Peyer's patch (tissue), 4 donors: Measurements from ENCODE around the gene SOBP. TPM values are rescaled to one million over a fixed set of nuclear protein-coding genes. Genes with fewer than 3 reads are reported as not detected.

Source experiments
- DNase-seq, 3 donors: peaks; one replicate each; pipeline ENCODE4 v3.0.0-alpha.2; 2017 to 2019
- H3K27ac ChIP-seq, 4 donors: fragments of 200-600 bp; sonication (generic); one replicate each; pipeline ENCODE4 v1.5.1; 2016 to 2019
- H3K27me3 ChIP-seq, 2 donors: fragments of 200-600 bp; sonication (generic); one replicate each; pipeline ENCODE4 v1.5.1; 2019
- H3K36me3 ChIP-seq, 3 donors: fragments of 200-600 bp; sonication (generic); one replicate each; pipeline ENCODE4 v1.5.1; 2016 to 2019
- H3K4me1 ChIP-seq, 4 donors: fragments of 200-600 bp; sonication (generic); one replicate each; pipeline ENCODE4 v1.5.1; 2016 to 2019
- H3K4me3 ChIP-seq, 4 donors: fragments of 200-600 bp; sonication (generic); 1 replicate in 3 of 4; 2 replicates in 1 of 4; pipeline ENCODE4 v1.5.1; 2016 to 2019; ENCODE audit warnings: mild to moderate bottlenecking in 1 of 4
- H3K9me3 ChIP-seq, 4 donors: fragments of 200-600 bp; sonication (generic); one replicate each; pipeline ENCODE4 v1.5.1; 2016 to 2019; ENCODE audit warnings: mild to moderate bottlenecking in 1 of 4
- CTCF ChIP-seq, 6 experiments: fragments of 450-650 bp in 4 of 6; fragments of 200-600 bp in 2 of 6; sonication (generic) in 1 of 6; IDR thresholded peaks; one replicate each; pipeline ENCODE4 v1.5.1; 2017 to 2019; ENCODE audit warnings: antibody characterized with exemption in 6 of 6, mild to moderate bottlenecking in 3 of 6, moderate library complexity in 1 of 6
- POLR2A ChIP-seq, 2 donors: fragments of 450-650 bp; IDR thresholded peaks; one replicate each; pipeline ENCODE4 v1.5.1; 2017; ENCODE audit warnings: antibody characterized with exemption in 2 of 2, mild to moderate bottlenecking in 2 of 2, moderate library complexity in 2 of 2
- total RNA-seq, 4 donors: library from RNA; depleted of rRNA; stranded (reverse); fragments of >200 nt; gene quantifications; one replicate each; pipeline ENCODE4 v1.1.0, GENCODE V29; 2016

SOBP gene
- total RNA-seq, 4 donors from 2014 or later: 0.35 to 13.2 (median 1.8) TPM

DNA sequence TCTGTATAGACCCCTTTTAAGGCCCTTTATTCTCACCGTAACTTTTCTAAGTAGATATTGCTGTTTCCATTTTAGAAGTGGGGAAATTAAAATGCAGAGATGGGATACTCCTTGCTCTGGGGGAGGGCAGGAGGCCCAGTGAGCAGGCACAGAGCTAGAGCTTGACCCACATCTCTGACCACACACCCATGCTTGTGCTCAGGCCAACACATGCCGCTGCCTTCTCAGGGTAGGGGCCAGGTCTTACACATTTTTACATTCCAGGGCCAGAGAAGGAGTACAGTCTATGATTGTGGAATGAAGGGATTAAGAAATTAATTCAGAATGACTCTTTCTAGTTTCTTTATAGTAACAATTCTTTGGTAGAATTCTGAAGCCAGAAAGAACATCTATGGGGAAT lies 104.8 kb downstream of the SOBP start:
- Histone ChIP-seq H3K4me3 (no peak overlapping the region), H3K36me3 (no peaks in the 10 kb centered on the region), H3K27ac (no peak overlapping the region), H3K9me3 (no peaks in the 10 kb centered on the region), H3K4me1 (no peaks in the 10 kb centered on the region), H3K27me3 (no peaks in the 10 kb centered on the region)
- no peak for DNase-seq
- TF ChIP-seq POLR2A (IDR thresholded peaks at IDR 0.05) (no peak), CTCF (IDR thresholded peaks at IDR 0.05) (no peak)

- Histone ChIP-seq H3K4me3 (no peak overlapping the region), H3K27me3 (no peaks in the 10 kb centered on the region), H3K9me3 (no peaks in the 10 kb centered on the region), H3K36me3 (no peaks in the 10 kb centered on the region), H3K4me1 (no peaks in the 10 kb centered on the region), H3K27ac (no peak overlapping the region)
- no peak for DNase-seq
- TF ChIP-seq CTCF (IDR thresholded peaks at IDR 0.05): no peak
- no peak for TF ChIP-seq POLR2A (IDR thresholded peaks at IDR 0.05)
Measured at GRCh38 chr6:107598091-107598490, 108.2 kb downstream of the SOBP start.

- no peaks in the 10 kb centered on the region for H3K27me3 ChIP-seq
- no peak for DNase-seq
- H3K4me3 ChIP-seq: no peak overlapping the region
- H3K36me3 ChIP-seq: no peaks in the 10 kb centered on the region
- H3K27ac ChIP-seq: no peak overlapping the region
- H3K4me1 ChIP-seq: no peaks in the 10 kb centered on the region
- no peak for TF ChIP-seq POLR2A (IDR thresholded peaks at IDR 0.05)
- TF ChIP-seq CTCF (IDR thresholded peaks at IDR 0.05): no peak
- no peaks in the 10 kb centered on the region for H3K9me3 ChIP-seq
Measured at GRCh38 chr6:107599043-107599442, 109.1 kb downstream of the SOBP start.

DNA sequence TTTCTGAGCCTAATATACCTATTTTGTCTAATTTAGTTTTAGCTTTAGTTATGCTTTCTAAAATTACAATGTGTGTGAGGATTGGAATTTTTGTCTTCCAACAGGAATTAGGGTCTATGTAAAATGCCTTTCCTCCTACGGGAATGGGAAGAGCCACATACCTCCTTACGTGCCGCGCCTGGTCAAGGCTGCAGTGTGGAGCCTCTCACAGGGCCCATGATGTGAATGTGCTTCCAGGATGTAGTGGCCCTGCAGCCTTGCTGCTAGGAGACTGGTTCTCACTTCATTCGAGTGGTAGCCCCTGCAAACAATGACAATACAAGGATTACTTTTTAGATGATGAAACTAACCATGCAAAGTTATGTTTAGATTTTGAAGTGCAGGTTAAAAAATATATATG lies 110.2 kb downstream of the SOBP start:
- no peak for DNase-seq
- no peaks in the 10 kb centered on the region for H3K9me3 ChIP-seq
- H3K4me1 ChIP-seq: no peaks in the 10 kb centered on the region
- TF ChIP-seq POLR2A (IDR thresholded peaks at IDR 0.05): no peak
- no peak for TF ChIP-seq CTCF (IDR thresholded peaks at IDR 0.05)
- no peaks in the 10 kb centered on the region for H3K27me3 ChIP-seq
- no peak overlapping the region for H3K4me3 ChIP-seq
- no peak overlapping the region for H3K27ac ChIP-seq
- no peaks in the 10 kb centered on the region for H3K36me3 ChIP-seq

- H3K4me3 ChIP-seq: no peak overlapping the region
- no peaks in the 10 kb centered on the region for H3K9me3 ChIP-seq
- no peaks in the 10 kb centered on the region for H3K4me1 ChIP-seq
- TF ChIP-seq POLR2A (IDR thresholded peaks at IDR 0.05) (no peak), CTCF (IDR thresholded peaks at IDR 0.05) (no peak)
- peak in 1 of 3 donors; percentile 55 for DNase-seq
- no peaks in the 10 kb centered on the region for H3K36me3 ChIP-seq
- no peaks in the 10 kb centered on the region for H3K27me3 ChIP-seq
- H3K27ac ChIP-seq: no peak overlapping the region
Measured at GRCh38 chr6:107600936-107601335, 111.0 kb downstream of the SOBP start.

GRCh38 chr6:107601406-107601805 lies 111.5 kb downstream of the SOBP start:
- TF ChIP-seq CTCF (IDR thresholded peaks at IDR 0.05): no peak
- no peak for TF ChIP-seq POLR2A (IDR thresholded peaks at IDR 0.05)

More at GRCh38 chr6:107601406-107601805, 111.5 kb downstream of the SOBP start:
- Histone ChIP-seq H3K27ac (no peak overlapping the region), H3K27me3 (no peaks in the 10 kb centered on the region), H3K4me1 (no peaks in the 10 kb centered on the region), H3K9me3 (no peaks in the 10 kb centered on the region), H3K36me3 (no peaks in the 10 kb centered on the region), H3K4me3 (no peak overlapping the region)
- no peak for DNase-seq
